C4-2B (cell line): Measurements from ENCODE around the gene AGBL4.

Experiments used
- CTCF ChIP-seq: fragments of 450-650 bp; conservative IDR thresholded peaks from 2 replicates; pipeline ENCODE4 v1.5.1; 2017; ENCODE audit warnings: mild to moderate bottlenecking
- ZFX ChIP-seq: fragments of 450-650 bp; IDR thresholded peaks from 2 replicates; pipeline ENCODE4 v1.6.1; 2017

- TF ChIP-seq CTCF (no peak), ZFX (no peak)
These were observed 1117.0 kb downstream of the AGBL4 start for GRCh38 chr1:48906729-48907128.
